GM23338 (cell line): ENCODE measurements around the gene TESK2. TPM values are rescaled to one million over a fixed set of nuclear protein-coding genes. Genes with fewer than 3 reads are reported as not detected.

Experiments used
- ATAC-seq: fragments of 200-7000 bp; cut with Tn5 transposase; 3 replicates; pipeline ENCODE4 v1.9.1; 2020
- DNase-seq: peaks from one replicate; pipeline ENCODE4 v3.0.0-alpha.2; 2015; ENCODE audit warnings: low spot score
- H2AFZ ChIP-seq: fragments of 200-600 bp; sonication (generic); 2 replicates; pipeline ENCODE4 v1.8.0; 2016; ENCODE audit warnings: antibody characterized with exemption, mild to moderate bottlenecking, moderate library complexity
- H3F3A ChIP-seq: fragments of 200-600 bp; sonication (generic); replicated peaks from 2 replicates; pipeline ENCODE4 v1.8.0; 2017; ENCODE audit warnings: antibody characterized with exemption, mixed run types, low read depth
- H3K27ac ChIP-seq: fragments of 200-600 bp; sonication (generic); 2 replicates; pipeline ENCODE4 v1.6.1; 2016; ENCODE audit warnings: low read depth
- H3K27me3 ChIP-seq: fragments of 200-600 bp; sonication (generic); 2 replicates; pipeline ENCODE4 v1.8.0; 2016; ENCODE audit warnings: mild to moderate bottlenecking, mixed run types, moderate library complexity; ENCODE audit not compliant: insufficient read depth
- H3K36me3 ChIP-seq: fragments of 200-600 bp; sonication (generic); 2 replicates; pipeline ENCODE4 v1.8.0; 2016; ENCODE audit warnings: mild to moderate bottlenecking; ENCODE audit not compliant: insufficient read depth
- H3K4me1 ChIP-seq: fragments of 200-600 bp; sonication (generic); 2 replicates; pipeline ENCODE4 v1.8.0; 2016; ENCODE audit warnings: mild to moderate bottlenecking, moderate library complexity; ENCODE audit not compliant: insufficient read depth
- H3K4me2 ChIP-seq: fragments of 200-600 bp; sonication (generic); 2 replicates; pipeline ENCODE4 v1.7.1; 2017; ENCODE audit warnings: mixed run types
- H3K4me3 ChIP-seq: fragments of 200-600 bp; sonication (generic); 2 replicates; pipeline ENCODE4 v1.6.1; 2016; ENCODE audit warnings: mixed run types
- H3K79me2 ChIP-seq: fragments of 200-600 bp; sonication (generic); replicated peaks from 2 replicates; pipeline ENCODE4 v1.8.0; 2017; ENCODE audit warnings: mild to moderate bottlenecking; ENCODE audit not compliant: insufficient read depth
- H3K9me2 ChIP-seq: fragments of 200-600 bp; sonication (generic); 2 replicates; pipeline ENCODE4 v1.8.0; 2017; ENCODE audit not compliant: insufficient read depth
- H4K20me1 ChIP-seq: fragments of 200-600 bp; sonication (generic); replicated peaks from 2 replicates; pipeline ENCODE4 v1.8.0; 2017; ENCODE audit warnings: mild to moderate bottlenecking; ENCODE audit not compliant: insufficient read depth
- H3K27ac Mint-ChIP-seq: 2 replicates; pipeline ENCODE4 v1.8.0; 2020; ENCODE audit warnings: inconsistent platforms, mild to moderate bottlenecking, moderate library complexity, mixed read lengths
- H3K27me3 Mint-ChIP-seq: 3 replicates; pipeline ENCODE4 v1.8.0; 2022; ENCODE audit warnings: low read depth, mild to moderate bottlenecking, moderate library complexity, mixed read lengths, inconsistent platforms; ENCODE audit not compliant: insufficient read depth, poor library complexity
- H3K36me3 Mint-ChIP-seq: 3 replicates; pipeline ENCODE4 v1.8.0; 2021; ENCODE audit warnings: low read depth, mild to moderate bottlenecking, inconsistent platforms, moderate library complexity, mixed read lengths
- H3K4me1 Mint-ChIP-seq: 3 replicates; pipeline ENCODE4 v1.8.0; 2020; ENCODE audit warnings: mild to moderate bottlenecking, inconsistent platforms, mixed read lengths
- H3K4me3 Mint-ChIP-seq: 3 replicates; pipeline ENCODE4 v1.8.0; 2021; ENCODE audit warnings: moderate library complexity, mild to moderate bottlenecking, inconsistent platforms, mixed read lengths
- H3K9me3 Mint-ChIP-seq: 3 replicates; pipeline ENCODE4 v1.8.0; 2020; ENCODE audit warnings: moderate library complexity, mild to moderate bottlenecking, inconsistent platforms, mixed read lengths
- CREB1 ChIP-seq: fragments of 250-450 bp; sonication (Bioruptor Pico); IDR thresholded peaks from 2 replicates; pipeline ENCODE4 v1.5.0; 2020; ENCODE audit warnings: low read depth, mild to moderate bottlenecking, moderate library complexity
- CTCF ChIP-seq, 2 experiments: fragments of 200-600 bp in 1 of 2; sonication (generic) in 1 of 2; conservative IDR thresholded peaks; 2 replicates each; pipeline versions ENCODE4 v1.5.1 to v1.6.1; 2016 to 2017; ENCODE audit warnings: antibody characterized with exemption in 2 of 2, low read depth in 2 of 2, mild to moderate bottlenecking in 2 of 2, moderate library complexity in 1 of 2
- ETS1 ChIP-seq: IDR thresholded peaks from 2 replicates; pipeline ENCODE4 v1.6.1; 2016; ENCODE audit warnings: antibody characterized with exemption
- EZH2phosphoT487 ChIP-seq: fragments of 200-600 bp; sonication (generic); IDR thresholded peaks from one replicate; pipeline ENCODE4 v1.8.1; 2018; ENCODE audit warnings: antibody characterized with exemption; ENCODE audit not compliant: unreplicated experiment
- JUNB ChIP-seq: IDR thresholded peaks from one replicate; pipeline ENCODE4 v1.6.1; 2016; ENCODE audit warnings: antibody characterized with exemption; ENCODE audit not compliant: unreplicated experiment
- NANOG ChIP-seq: IDR thresholded peaks from 2 replicates; pipeline ENCODE4 v1.6.1; 2016; ENCODE audit warnings: antibody characterized with exemption, borderline replicate concordance
- REST ChIP-seq: IDR thresholded peaks from one replicate; pipeline ENCODE4 v1.6.1; 2018; ENCODE audit warnings: antibody characterized with exemption; ENCODE audit not compliant: unreplicated experiment
- ZNF114 ChIP-seq: fragments of 250-450 bp; sonication (Bioruptor Pico); IDR thresholded peaks from 2 replicates; pipeline ENCODE4 v1.5.0; 2020; ENCODE audit warnings: mild to moderate bottlenecking, moderate library complexity
- ZNF331 ChIP-seq: fragments of 250-450 bp; sonication (Bioruptor Pico); IDR thresholded peaks from 2 replicates; pipeline ENCODE4 v1.5.0; 2020; ENCODE audit warnings: low read depth, mild to moderate bottlenecking, moderate library complexity
- polyA plus RNA-seq: library from polyadenylated mRNA; unstranded; fragments of >200 nt; fragmentation: Nextera tagmentation; extraction: Ambion mirVana; gene quantifications from 2 replicates; pipeline ENCODE4 v1.2.1, GENCODE V29; 2016
- total RNA-seq: library from RNA; depleted of rRNA; stranded (reverse); fragments of >200 nt; shearing (Covaris generic); gene quantifications from 2 replicates; pipeline ENCODE4 v1.2.3, GENCODE V29; 2014
- TF ChIP-seq, protein P1 (sequence below): fragments of 250-450 bp; sonication (Bioruptor Pico); IDR thresholded peaks from 2 replicates; pipeline ENCODE4 v1.5.0; 2020; ENCODE audit warnings: mild to moderate bottlenecking, moderate library complexity

The TESK2 gene
- total and polyA plus RNA-seq, 2 experiments from 2014 or later = 5.2 to 14.0 TPM

GRCh38 chr1:45348609-45348965, 142.4 kb downstream of the TESK2 start:
- peaks cover 7% of the 10 kb centered on the region; the same call in 1 of the 2 replicates for H3K36me3 ChIP-seq
- ATAC-seq (no peak), DNase-seq (no peak)
- no peak overlapping the region for H3K27ac ChIP-seq
- 0 out of 2 replicates have a peak, but pooled peaks cover 3% of the 10 kb centered on the region for H3F3A ChIP-seq
- TF ChIP-seq ZNF331 (CRISPR knock-in tag) (no peak), CREB1 (CRISPR knock-in tag) (no peak), NANOG (no peak)
- TF ChIP-seq, protein P1, sequence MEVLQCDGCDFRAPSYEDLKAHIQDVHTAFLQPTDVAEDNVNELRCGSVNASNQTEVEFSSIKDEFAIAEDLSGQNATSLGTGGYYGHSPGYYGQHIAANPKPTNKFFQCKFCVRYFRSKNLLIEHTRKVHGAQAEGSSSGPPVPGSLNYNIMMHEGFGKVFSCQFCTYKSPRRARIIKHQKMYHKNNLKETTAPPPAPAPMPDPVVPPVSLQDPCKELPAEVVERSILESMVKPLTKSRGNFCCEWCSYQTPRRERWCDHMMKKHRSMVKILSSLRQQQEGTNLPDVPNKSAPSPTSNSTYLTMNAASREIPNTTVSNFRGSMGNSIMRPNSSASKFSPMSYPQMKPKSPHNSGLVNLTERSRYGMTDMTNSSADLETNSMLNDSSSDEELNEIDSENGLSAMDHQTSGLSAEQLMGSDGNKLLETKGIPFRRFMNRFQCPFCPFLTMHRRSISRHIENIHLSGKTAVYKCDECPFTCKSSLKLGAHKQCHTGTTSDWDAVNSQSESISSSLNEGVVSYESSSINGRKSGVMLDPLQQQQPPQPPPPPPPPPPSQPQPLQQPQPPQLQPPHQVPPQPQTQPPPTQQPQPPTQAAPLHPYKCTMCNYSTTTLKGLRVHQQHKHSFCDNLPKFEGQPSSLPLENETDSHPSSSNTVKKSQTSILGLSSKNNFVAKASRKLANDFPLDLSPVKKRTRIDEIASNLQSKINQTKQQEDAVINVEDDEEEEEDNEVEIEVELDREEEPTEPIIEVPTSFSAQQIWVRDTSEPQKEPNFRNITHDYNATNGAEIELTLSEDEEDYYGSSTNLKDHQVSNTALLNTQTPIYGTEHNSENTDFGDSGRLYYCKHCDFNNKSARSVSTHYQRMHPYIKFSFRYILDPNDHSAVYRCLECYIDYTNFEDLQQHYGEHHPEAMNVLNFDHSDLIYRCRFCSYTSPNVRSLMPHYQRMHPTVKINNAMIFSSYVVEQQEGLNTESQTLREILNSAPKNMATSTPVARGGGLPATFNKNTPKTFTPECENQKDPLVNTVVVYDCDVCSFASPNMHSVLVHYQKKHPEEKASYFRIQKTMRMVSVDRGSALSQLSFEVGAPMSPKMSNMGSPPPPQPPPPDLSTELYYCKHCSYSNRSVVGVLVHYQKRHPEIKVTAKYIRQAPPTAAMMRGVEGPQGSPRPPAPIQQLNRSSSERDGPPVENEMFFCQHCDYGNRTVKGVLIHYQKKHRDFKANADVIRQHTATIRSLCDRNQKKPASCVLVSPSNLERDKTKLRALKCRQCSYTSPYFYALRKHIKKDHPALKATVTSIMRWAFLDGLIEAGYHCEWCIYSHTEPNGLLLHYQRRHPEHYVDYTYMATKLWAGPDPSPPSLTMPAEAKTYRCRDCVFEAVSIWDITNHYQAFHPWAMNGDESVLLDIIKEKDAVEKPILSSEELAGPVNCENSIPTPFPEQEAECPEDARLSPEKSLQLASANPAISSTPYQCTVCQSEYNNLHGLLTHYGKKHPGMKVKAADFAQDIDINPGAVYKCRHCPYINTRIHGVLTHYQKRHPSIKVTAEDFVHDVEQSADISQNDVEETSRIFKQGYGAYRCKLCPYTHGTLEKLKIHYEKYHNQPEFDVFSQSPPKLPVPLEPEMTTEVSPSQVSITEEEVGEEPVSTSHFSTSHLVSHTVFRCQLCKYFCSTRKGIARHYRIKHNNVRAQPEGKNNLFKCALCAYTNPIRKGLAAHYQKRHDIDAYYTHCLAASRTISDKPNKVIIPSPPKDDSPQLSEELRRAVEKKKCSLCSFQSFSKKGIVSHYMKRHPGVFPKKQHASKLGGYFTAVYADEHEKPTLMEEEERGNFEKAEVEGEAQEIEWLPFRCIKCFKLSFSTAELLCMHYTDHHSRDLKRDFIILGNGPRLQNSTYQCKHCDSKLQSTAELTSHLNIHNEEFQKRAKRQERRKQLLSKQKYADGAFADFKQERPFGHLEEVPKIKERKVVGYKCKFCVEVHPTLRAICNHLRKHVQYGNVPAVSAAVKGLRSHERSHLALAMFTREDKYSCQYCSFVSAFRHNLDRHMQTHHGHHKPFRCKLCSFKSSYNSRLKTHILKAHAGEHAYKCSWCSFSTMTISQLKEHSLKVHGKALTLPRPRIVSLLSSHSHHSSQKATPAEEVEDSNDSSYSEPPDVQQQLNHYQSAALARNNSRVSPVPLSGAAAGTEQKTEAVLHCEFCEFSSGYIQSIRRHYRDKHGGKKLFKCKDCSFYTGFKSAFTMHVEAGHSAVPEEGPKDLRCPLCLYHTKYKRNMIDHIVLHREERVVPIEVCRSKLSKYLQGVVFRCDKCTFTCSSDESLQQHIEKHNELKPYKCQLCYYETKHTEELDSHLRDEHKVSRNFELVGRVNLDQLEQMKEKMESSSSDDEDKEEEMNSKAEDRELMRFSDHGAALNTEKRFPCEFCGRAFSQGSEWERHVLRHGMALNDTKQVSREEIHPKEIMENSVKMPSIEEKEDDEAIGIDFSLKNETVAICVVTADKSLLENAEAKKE = no peak
- H3K27me3 ChIP-seq = no peaks in the 10 kb centered on the region
- H3K4me2 ChIP-seq = no peak overlapping the region
- Mint-ChIP-seq H3K9me3 (no peaks in the 10 kb centered on the region), H3K27me3 (peaks cover 2% of the 10 kb centered on the region), H3K4me3 (no peak overlapping the region), H3K4me1 (no peaks in the 10 kb centered on the region), H3K27ac (no peak overlapping the region), H3K36me3 (peaks cover 22% of the 10 kb centered on the region)
- H3K4me3 ChIP-seq = no peak overlapping the region
- H3K9me2 ChIP-seq = no peaks in the 10 kb centered on the region
- H4K20me1 ChIP-seq = no peaks in the 10 kb centered on the region; the same call in none of the 2 replicates
- H3K79me2 ChIP-seq = no peaks in the 10 kb centered on the region
- no peaks in the 10 kb centered on the region for H3K4me1 ChIP-seq
- no peak overlapping the region for H2AFZ ChIP-seq

DNA sequence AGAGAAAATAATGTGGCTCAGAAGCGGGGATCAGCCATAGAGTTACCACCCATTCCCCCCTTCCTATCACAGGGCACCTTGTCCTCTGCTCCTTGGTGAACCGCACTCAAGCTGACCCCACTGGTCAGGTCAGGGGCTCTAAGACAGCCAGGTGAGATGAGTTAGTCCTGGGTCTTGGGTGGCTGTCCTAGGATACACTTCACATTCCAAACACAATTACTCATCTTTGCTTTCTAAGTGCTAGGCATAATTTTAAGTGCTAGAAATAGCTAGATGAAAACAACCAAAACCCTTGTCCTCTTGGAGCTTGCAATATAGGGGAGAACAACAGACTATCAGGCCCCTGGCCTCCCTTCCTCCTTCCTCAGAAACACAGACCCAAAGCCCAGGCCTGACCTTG, 142.9 kb downstream of the TESK2 start:
- no peak overlapping the region for H3K27ac ChIP-seq
- H2AFZ ChIP-seq = no peak overlapping the region
- no peaks in the 10 kb centered on the region for H3K79me2 ChIP-seq
- peaks cover 2% of the 10 kb centered on the region for H3K27me3 Mint-ChIP-seq
- H4K20me1 ChIP-seq = no peaks in the 10 kb centered on the region; the same call in none of the 2 replicates
- H3K9me3 Mint-ChIP-seq = no peaks in the 10 kb centered on the region
- H3K36me3 ChIP-seq = peaks cover 7% of the 10 kb centered on the region; the same call in 1 of the 2 replicates
- no peak for ATAC-seq
- DNase-seq = no peak
- H3K36me3 Mint-ChIP-seq = peaks cover 28% of the 10 kb centered on the region
- H3K4me3 Mint-ChIP-seq = no peak overlapping the region
- H3K4me2 ChIP-seq = no peak overlapping the region
- H3K4me3 ChIP-seq = no peak overlapping the region
- no peaks in the 10 kb centered on the region for H3K27me3 ChIP-seq
- no peaks in the 10 kb centered on the region for H3K4me1 Mint-ChIP-seq
- no peak overlapping the region for H3K27ac Mint-ChIP-seq
- no peaks in the 10 kb centered on the region for H3K9me2 ChIP-seq
- H3K4me1 ChIP-seq = no peaks in the 10 kb centered on the region
- 0 out of 2 replicates have a peak, but pooled peaks cover 3% of the 10 kb centered on the region for H3F3A ChIP-seq
- TF ChIP-seq ZNF114 (no peak), REST (no peak), ZNF331 (CRISPR knock-in tag) (no peak), CTCF (conservative IDR thresholded peaks at IDR 0.05; ENCODE audit: low read depth in 2 of 2) (no peak), EZH2phosphoT487 (no peak), JUNB (no peak), ETS1 (no peak)
